Measurements from ENCODE around the gene DYNC2LI1. TPM values are rescaled to one million over a fixed set of nuclear protein-coding genes. Genes with fewer than 3 reads are reported as not detected.

The DYNC2LI1 gene
- polyA plus RNA-seq, 2 of the 4 experiments (the other 2 are of a cell fraction) = 22.2 to 44.3 TPM

DNA sequence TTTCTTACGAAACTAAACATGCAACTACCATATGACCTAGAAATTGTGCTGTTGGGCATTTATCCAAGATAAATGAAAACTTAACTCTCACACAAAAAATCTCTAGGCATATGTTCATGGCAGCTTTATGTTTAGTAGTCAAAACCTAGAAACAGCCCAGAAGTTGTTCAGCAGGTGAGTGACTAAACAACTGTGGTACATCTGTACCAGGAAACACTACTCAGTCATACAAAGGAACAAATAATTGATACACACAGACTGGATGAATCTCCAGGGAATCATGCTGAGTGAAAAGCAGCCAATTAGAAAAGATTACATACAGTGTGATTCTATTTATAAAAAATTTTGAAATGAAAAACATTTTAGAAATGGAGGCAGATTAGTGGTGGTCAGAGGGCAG lies 29.3 kb downstream of the DYNC2LI1 start (continued):
- TF ChIP-seq, protein P1, sequence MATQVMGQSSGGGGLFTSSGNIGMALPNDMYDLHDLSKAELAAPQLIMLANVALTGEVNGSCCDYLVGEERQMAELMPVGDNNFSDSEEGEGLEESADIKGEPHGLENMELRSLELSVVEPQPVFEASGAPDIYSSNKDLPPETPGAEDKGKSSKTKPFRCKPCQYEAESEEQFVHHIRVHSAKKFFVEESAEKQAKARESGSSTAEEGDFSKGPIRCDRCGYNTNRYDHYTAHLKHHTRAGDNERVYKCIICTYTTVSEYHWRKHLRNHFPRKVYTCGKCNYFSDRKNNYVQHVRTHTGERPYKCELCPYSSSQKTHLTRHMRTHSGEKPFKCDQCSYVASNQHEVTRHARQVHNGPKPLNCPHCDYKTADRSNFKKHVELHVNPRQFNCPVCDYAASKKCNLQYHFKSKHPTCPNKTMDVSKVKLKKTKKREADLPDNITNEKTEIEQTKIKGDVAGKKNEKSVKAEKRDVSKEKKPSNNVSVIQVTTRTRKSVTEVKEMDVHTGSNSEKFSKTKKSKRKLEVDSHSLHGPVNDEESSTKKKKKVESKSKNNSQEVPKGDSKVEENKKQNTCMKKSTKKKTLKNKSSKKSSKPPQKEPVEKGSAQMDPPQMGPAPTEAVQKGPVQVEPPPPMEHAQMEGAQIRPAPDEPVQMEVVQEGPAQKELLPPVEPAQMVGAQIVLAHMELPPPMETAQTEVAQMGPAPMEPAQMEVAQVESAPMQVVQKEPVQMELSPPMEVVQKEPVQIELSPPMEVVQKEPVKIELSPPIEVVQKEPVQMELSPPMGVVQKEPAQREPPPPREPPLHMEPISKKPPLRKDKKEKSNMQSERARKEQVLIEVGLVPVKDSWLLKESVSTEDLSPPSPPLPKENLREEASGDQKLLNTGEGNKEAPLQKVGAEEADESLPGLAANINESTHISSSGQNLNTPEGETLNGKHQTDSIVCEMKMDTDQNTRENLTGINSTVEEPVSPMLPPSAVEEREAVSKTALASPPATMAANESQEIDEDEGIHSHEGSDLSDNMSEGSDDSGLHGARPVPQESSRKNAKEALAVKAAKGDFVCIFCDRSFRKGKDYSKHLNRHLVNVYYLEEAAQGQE (IDR thresholded peaks at IDR 0.05) = no peak
- TF ChIP-seq HDAC2 (IDR thresholded peaks at IDR 0.05) (no peak), ZFP36 (IDR thresholded peaks at IDR 0.05; ENCODE audit: borderline replicate concordance, partially characterized antibody) (no peak), CBX8 (IDR thresholded peaks at IDR 0.05) (no peak), BHLHE40 (IDR thresholded peaks at IDR 0.05; ENCODE audit: low read depth, low read length) (no peak), JUNB (IDR thresholded peaks at IDR 0.05) (no peak), NR3C1 (IDR thresholded peaks at IDR 0.05) (no peak)

DNA sequence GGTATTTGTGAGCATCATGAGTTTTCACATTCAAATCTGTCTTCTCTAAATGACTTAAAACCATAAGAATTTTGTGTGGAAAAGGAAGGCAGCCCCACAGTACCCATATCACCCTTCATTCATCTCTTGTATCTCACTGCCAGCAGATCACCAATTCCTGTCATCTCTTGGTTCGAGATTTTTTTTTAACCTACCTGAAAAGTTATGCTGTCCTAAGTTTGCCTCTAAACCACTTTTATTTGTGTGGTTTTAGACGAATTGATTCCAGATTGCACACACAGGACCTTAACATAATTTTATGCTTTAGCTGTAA lies 32.8 kb downstream of the DYNC2LI1 start:
- FAIRE-seq = peak; percentile 32
- 37% methylated on average over 2 of the region's 2 CpGs for WGBS (ENCODE audit: missing lambda C conversion rate)
- no peak overlapping the region for H3K27ac ChIP-seq
- H3K4me2 ChIP-seq = peak overlapping the region; percentile 50
- ChIA-PET POLR2A (no interaction called here), CTCF (interaction anchor here (2.7 kb wide), 1 partner anchor 71 kb away, joined by 6 read pairs; no protein-coding TSS in a partner anchor)
- H3K9me3 ChIP-seq = no peaks in the 10 kb centered on the region
- no peak overlapping the region for H3K4me3 ChIP-seq
- peak in 1 of 2 experiments; percentile 29; a peak in 1 of 6 replicates for ATAC-seq
- TF ChIP-seq BHLHE40 (IDR thresholded peaks at IDR 0.05; ENCODE audit: low read depth, low read length) (no peak), NPAS2 (CRISPR knock-in tag; IDR thresholded peaks at IDR 0.05; ENCODE audit: borderline replicate concordance) (no peak), ZC3H11A (IDR thresholded peaks at IDR 0.05) (no peak), HOXA7 (CRISPR knock-in tag; IDR thresholded peaks at IDR 0.05) (no peak), JUN (IDR thresholded peaks at IDR 0.05) (no peak), RARB (CRISPR knock-in tag; IDR thresholded peaks at IDR 0.05) (no peak), ZFP36 (IDR thresholded peaks at IDR 0.05; ENCODE audit: borderline replicate concordance, partially characterized antibody) (no peak), FOXS1 (CRISPR knock-in tag; IDR thresholded peaks at IDR 0.05) (no peak), TFCP2L1 (CRISPR knock-in tag; IDR thresholded peaks at IDR 0.05) (no peak), TP53 (CRISPR knock-in tag; IDR thresholded peaks at IDR 0.05) (no peak), CBX8 (IDR thresholded peaks at IDR 0.05) (no peak), EP300 (IDR thresholded peaks at IDR 0.05) (no peak), CEBPB (IDR thresholded peaks at IDR 0.05) (no peak), POLR2A (IDR thresholded peaks at IDR 0.05; ENCODE audit: low read length) (no peak), NR3C1 (IDR thresholded peaks at IDR 0.05) (no peak), CHD4 (IDR thresholded peaks at IDR 0.05; ENCODE audit: borderline replicate concordance) (no peak), ZSCAN20 (CRISPR knock-in tag; IDR thresholded peaks at IDR 0.05) (no peak), MYC (IDR thresholded peaks at IDR 0.05; ENCODE audit: borderline replicate concordance, low read length) (no peak)
- TF ChIP-seq, protein P2, sequence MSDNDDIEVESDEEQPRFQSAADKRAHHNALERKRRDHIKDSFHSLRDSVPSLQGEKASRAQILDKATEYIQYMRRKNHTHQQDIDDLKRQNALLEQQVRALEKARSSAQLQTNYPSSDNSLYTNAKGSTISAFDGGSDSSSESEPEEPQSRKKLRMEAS (IDR thresholded peaks at IDR 0.05) = no peak
- H3K4me1 ChIP-seq = peaks cover 32% of the 10 kb centered on the region
- no peak for DNase-seq (ENCODE audit: low read depth in 1 of 2, low spot score in 1 of 2)

DNA sequence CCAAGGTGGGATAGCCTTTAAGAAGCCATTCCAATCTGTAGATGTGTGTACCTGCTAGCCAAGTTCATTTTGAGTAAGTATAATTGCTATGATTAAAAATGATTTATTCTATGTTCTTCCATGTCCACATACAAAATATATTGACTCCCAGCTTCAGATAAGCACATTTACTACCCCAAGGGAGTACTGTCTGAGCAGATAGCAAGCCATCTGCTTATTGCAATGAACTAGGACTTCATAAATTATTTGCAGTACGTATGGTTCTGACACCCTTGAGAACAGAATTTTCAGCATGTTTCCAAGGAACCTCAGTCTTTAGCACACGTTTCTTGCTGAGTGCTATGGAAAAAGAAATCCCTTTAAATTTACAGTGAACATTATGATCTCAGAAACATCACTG lies 36.6 kb downstream of the DYNC2LI1 start:
- FAIRE-seq (no peak), ATAC-seq (no peak), DNase-seq (ENCODE audit: low read depth in 1 of 2, low spot score in 1 of 2) (no peak)
- WGBS (ENCODE audit: missing lambda C conversion rate) = 70% methylated on average over 2 of the region's 2 CpGs
- no peak overlapping the region for H3K4me3 ChIP-seq
- ChIA-PET CTCF (interaction anchor here (1.2 to 1.4 kb wide), 2 partner anchors 26 to 200 kb away, joined by 3 read pairs; no protein-coding TSS in a partner anchor), POLR2A (no interaction called here)
- no peaks in the 10 kb centered on the region for H3K9me3 ChIP-seq
- H3K4me1 ChIP-seq = peaks cover 32% of the 10 kb centered on the region
- H3K27ac ChIP-seq = no peak overlapping the region
- H3K4me2 ChIP-seq = no peak overlapping the region
- TF ChIP-seq ESRRA (IDR thresholded peaks at IDR 0.05; ENCODE audit: borderline replicate concordance, low read length) = no peak
- TF ChIP-seq, protein P3, sequence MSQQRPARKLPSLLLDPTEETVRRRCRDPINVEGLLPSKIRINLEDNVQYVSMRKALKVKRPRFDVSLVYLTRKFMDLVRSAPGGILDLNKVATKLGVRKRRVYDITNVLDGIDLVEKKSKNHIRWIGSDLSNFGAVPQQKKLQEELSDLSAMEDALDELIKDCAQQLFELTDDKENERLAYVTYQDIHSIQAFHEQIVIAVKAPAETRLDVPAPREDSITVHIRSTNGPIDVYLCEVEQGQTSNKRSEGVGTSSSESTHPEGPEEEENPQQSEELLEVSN (IDR thresholded peaks at IDR 0.05; ENCODE audit: borderline replicate concordance, low read depth) = no peak
- no peak for TF ChIP-seq GATA3 (IDR thresholded peaks at IDR 0.05; ENCODE audit: borderline replicate concordance)
- no peak for TF ChIP-seq NR3C1 (IDR thresholded peaks at IDR 0.05)
- TF ChIP-seq FOSB (CRISPR knock-in tag; IDR thresholded peaks at IDR 0.05) = no peak
- no peak for TF ChIP-seq HOXA7 (CRISPR knock-in tag; IDR thresholded peaks at IDR 0.05)
- TF ChIP-seq, protein P4, sequence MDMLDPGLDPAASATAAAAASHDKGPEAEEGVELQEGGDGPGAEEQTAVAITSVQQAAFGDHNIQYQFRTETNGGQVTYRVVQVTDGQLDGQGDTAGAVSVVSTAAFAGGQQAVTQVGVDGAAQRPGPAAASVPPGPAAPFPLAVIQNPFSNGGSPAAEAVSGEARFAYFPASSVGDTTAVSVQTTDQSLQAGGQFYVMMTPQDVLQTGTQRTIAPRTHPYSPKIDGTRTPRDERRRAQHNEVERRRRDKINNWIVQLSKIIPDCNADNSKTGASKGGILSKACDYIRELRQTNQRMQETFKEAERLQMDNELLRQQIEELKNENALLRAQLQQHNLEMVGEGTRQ (IDR thresholded peaks at IDR 0.05) = no peak
- no peak for TF ChIP-seq HOXB13 (CRISPR knock-in tag; IDR thresholded peaks at IDR 0.05; ENCODE audit: low read depth)
- TF ChIP-seq CBX8 (IDR thresholded peaks at IDR 0.05) = no peak
- no peak for TF ChIP-seq RAD21 (conservative IDR thresholded peaks at IDR 0.05 in 1 of 2, IDR thresholded peaks at IDR 0.05 in 1 of 2)
- TF ChIP-seq PHF8 (IDR thresholded peaks at IDR 0.05; ENCODE audit: borderline replicate concordance, low read depth) = no peak
- no peak for TF ChIP-seq EHMT2 (IDR thresholded peaks at IDR 0.05; ENCODE audit: low read depth)
- TF ChIP-seq RCOR1 (IDR thresholded peaks at IDR 0.05; ENCODE audit: low read depth, low read length) = no peak
- TF ChIP-seq, protein P5, sequence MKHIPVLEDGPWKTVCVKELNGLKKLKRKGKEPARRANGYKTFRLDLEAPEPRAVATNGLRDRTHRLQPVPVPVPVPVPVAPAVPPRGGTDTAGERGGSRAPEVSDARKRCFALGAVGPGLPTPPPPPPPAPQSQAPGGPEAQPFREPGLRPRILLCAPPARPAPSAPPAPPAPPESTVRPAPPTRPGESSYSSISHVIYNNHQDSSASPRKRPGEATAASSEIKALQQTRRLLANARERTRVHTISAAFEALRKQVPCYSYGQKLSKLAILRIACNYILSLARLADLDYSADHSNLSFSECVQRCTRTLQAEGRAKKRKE (CRISPR knock-in tag; IDR thresholded peaks at IDR 0.05; ENCODE audit: low read depth) = no peak

All from A549 (cell line).